NCI-H1417 (cell line): Measurements from ENCODE around the gene CARMIL1.
"Not testable (repeated sequence)": the region's sequence is repeated elsewhere in the genome, so short reads cannot be mapped to it uniquely, and the experiment has no call there.

Experiments used
- DNase-seq, 3 experiments: peaks; one replicate each; lab custom pipeline; 2025; lab: John Stamatoyannopoulos, UW

Gene CARMIL1

DNA sequence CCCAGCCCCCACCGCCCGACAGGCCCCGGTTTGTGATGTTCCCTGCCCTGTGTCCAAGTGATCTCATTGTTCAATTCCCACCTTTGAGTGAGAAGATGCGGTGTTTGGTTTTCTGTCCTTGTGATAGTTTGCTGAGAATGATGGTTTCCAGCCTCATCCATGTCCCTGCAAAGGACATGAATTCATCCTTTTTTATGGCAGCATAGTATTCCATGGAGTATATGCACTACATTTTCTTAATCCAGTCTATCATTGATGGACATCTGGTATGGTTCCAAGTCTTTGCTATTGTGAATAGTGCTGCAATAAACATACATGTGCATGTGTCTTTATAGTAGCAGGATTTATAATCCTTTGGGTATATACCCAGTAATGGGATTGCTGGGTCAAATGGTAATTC lies 165.3 kb downstream of the CARMIL1 start:
- DNase-seq, result not testable (repeated sequence)

- no peak for DNase-seq
Observed at GRCh38 chr6:25446830-25447569, 167.8 kb downstream of the CARMIL1 start.

DNA sequence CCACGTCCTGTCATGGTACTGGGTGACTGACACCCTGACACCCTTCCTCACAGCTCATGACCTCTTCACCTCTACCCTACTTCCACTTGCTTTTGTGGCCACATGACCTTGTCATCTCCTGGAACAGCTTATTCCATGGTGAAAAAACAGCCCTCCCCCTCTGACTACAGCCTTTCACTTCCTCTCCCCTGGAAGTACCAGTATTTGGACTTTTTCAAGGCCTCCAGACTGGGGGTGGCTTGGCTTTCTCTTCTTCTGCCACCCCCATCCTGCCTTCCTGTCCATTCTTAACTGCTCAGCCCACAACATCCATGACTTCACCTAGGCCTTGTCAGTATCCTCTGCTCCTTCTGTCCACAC lies 168.4 kb downstream of the CARMIL1 start:
- DNase-seq, result no peak

GRCh38 chr6:25448965-25449538 lies 169.9 kb downstream of the CARMIL1 start:
- DNase-seq, result peak in 1 of 3 experiments; percentile 13

DNA sequence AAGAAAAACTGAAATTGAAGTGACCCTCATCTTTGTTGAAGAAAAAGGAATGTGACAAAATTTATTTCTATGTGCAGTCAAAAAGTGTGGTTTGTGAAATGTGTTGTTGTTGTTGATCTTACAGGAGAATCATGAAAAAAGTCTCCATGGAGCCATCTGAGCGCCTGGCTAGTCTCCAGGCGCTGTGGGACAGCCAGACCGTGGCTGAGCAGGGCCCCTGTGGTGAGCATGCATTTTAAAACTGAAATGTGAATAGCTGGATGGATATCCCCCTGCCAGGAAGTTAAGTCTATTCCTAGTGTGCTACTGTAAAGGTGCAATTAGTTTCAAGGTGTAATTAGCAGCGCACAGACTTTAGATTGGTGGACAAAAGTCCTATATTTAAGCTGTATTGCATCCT lies 170.6 kb downstream of the CARMIL1 start:
- DNase-seq, result peak; percentile 49 to 91 (median 71)

DNA sequence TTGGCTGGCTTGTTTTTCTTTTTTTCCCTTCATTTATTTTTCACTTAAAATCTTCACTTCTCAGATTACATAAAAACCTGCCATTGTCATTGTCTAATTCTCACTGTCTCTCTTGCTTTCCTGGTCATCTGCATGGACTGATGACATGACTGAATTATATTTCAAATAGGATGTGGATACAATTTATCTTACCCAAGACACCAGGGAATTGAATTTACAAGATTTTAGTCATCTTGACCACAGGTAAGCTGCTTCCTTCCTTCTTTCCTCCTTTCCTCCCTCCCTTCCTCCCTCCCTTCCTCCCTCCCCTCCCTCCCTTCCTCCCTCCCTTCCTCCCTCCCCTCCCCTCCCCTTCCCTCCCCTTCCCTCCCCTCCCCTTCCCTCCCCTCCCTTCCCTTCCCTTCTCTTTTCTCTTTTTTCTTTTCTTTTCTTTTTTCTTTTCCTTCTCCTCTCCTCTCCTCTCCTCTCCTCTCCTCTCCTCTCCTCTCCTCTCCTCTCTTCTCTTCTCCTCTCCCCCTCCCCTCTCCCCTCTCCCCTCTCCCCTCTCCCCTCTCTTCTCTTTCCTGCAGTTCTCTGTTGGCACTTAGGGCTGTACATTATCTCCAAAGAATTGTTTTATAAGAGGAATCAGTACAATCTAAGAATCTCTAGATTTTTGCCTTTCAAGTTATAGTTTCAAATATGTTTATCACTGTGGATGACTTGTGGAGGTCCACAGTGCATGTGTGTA lies 171.5 kb downstream of the CARMIL1 start:
- no peak for DNase-seq

DNA sequence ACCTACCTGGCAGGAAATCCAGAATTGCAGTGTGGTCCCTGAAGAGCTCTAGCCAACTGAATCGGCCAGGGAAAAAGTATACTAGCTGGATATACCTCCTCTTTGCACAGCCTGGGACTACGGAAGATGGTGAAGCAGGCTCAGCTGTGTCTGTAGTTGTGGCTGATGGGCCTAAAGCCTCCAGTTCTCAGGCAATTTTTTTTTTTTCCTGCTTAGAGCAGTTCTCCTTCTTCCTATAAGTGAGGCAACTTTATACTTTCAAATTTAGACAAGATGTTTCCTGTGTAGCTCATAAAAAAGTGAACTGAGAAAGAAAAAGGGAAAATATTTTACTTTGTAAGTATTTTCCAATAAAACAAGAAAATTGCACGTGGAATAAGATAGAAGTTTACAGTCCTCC lies 172.9 kb downstream of the CARMIL1 start:
- no peak for DNase-seq

GRCh38 chr6:25453288-25453687 lies 174.1 kb downstream of the CARMIL1 start:
- no peak for DNase-seq

DNA sequence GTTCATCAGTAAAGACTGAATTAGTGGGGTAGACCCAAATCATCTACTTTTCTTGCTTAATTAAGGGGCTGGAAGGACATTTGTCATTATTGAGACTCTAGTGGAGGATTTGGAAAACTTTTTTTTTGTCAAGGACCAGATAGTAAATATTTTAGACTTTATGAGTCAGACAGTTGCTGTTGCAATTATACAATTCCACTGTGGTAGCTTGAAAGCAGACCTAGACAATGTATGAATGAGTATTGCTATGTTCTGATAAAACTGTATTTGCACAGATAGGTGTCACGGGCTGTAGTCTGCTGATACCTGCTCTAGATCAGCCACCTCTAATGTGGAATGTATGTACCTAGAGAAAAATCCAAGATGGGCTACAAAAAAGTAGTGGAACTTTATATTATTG lies 175.0 kb downstream of the CARMIL1 start:
- DNase-seq, result no peak

GRCh38 chr6:25456249-25457040 lies 177.3 kb downstream of the CARMIL1 start:
- DNase-seq, result peak in 1 of 3 experiments; percentile 8

DNA sequence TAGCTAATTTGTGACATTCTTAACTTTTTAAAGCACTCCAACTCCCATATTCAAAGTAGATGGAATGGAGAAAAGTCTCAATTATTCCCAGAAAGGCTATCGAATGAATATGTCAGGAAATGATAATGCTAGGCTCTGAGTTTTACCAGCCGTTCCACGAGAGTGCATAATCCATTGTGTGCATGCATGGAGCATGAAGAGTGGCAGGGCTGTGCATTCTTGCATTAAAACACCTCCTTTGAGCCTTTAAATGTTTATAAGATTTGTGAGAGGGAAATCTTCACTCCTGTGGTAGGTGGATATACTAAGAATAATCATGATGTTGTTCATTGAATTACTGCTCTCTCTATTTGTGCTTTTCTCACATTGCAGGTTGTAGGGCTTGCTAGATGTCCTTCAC lies 178.3 kb downstream of the CARMIL1 start:
- peak in 1 of 3 experiments; percentile 55 for DNase-seq

GRCh38 chr6:25458485-25458884 lies 179.3 kb downstream of the CARMIL1 start:
- no peak for DNase-seq

DNA sequence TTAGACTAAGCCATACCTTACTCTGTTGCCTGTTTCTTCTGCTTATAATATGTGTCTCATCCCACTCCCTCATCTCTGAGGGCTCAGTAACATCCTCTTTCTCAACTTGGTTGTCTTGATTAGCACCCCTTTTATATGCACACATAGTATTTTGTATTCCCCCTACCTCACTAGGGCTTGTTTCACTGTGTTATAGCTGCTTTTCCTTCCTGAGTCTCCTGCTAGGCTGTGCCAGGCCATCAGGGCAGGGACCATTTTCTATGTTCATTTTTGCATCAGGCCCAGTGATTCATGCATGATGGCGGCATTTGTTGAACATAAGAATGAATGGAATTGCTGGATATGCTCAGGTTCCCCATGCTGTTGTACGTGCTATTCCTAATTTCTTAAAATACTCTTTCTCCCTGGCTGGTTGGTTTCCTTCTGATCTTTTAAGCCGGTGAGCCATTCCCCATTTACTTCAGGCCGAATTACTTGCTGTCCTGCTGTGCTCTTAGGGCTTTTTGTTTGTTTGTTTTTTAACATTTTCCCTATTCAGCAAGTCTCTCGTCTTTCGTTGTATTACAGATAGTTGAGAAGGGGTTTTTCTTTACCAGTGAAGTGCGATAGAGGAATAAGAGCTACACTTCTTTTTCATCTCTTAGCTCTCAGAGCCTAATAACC lies 183.2 kb downstream of the CARMIL1 start:
- DNase-seq, result peak in 2 of 3 experiments; percentile 21 to 39

DNA sequence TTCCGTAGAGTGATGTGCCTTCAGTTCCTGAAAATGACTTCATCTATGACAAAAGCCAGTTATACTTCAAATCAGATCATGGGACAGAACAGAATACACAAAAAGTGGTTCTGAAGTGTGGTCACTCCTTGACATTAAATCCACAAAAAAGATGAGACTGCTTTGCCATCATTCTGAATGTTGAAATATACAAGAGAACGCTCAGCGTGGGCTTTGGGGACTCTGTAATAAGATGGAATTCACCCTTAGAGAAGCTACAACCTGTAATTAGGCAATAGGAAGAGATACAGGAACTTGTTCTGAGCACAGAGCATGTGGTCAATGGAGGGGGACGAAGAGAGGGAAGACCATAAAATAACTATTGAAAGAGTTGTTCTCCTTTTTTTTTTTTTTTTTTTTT lies 184.3 kb downstream of the CARMIL1 start:
- DNase-seq, result no peak

DNA sequence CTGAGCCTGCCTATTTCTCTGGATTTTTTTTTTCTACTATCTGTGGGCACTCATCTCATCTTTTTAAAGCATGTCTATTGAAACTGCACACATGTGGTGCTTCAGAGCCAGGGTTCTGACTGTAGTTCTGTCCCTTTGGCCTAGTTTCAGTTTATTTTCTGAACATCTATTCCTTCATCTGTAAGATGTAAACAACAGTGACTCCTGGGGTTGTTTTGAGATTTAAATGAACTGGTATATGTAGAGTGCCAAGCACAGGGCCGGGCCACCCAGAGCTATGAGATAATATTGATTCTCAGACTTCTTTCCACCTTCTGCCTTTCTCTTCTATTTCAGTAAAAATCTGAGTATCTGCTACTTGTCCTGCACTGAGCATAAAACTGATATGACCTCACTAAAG lies 185.1 kb downstream of the CARMIL1 start:
- no peak for DNase-seq

GRCh38 chr6:25465941-25466340 lies 186.8 kb downstream of the CARMIL1 start:
- no peak for DNase-seq

GRCh38 chr6:25468881-25469280 lies 189.7 kb downstream of the CARMIL1 start:
- DNase-seq, result no peak

DNA sequence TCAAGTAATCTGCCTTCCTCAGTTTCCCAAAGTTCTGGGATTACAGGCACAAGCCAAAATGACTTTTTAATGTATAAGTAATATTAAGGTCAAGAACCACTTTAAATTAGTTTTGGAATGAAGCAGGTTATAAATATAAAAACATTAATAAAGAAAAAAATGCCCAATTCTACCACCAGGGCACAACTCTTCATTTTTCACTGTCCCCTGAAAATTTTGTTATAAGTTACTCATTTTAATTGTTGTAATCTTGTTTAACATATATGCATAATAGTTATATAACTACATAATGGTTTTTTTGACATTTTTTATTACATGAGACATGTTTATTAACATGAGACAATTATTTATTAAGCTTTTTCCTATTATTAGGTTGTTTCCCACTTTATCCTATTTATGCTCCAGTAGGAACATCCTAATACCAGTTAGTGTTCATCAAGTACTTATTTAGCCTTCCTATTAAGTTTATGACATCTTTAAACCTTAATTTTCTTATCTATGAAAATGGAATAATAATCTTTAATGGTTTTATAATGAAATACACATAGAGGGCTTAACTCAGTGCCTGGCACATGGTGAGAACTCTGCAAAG lies 190.7 kb downstream of the CARMIL1 start:
- DNase-seq, result no peak

- DNase-seq, result peak in 1 of 3 experiments; percentile 4
Observed at GRCh38 chr6:25472306-25472705, 193.1 kb downstream of the CARMIL1 start.

GRCh38 chr6:25472906-25473305 lies 193.7 kb downstream of the CARMIL1 start:
- DNase-seq, result no peak

DNA sequence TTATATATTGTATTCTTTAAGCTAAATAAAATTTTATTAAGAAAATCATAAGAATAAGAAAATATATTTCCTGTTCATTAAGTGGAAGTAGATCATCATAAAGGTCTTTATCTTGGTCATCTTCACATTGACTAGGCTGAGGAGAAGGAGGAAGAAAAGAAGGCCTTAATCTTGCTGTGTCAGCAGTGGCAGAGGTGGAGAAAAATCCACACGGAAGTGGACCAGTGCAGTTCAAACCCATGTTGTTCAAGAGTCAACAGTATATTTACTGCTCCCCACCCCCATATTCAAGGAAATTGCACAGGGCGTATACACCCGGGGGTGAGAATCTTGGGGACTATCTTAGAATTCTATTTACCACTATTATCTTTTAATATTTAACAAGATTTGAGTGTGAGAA lies 194.3 kb downstream of the CARMIL1 start:
- DNase-seq, result no peak
